SK-N-SH (cell line): Measurements from ENCODE around the gene HS6ST3. TPM values are rescaled to one million over a fixed set of nuclear protein-coding genes. Genes with fewer than 3 reads are reported as not detected.

Experiments
- CTCF ChIA-PET: fragments of 300-600, 350-600 bp; formaldehyde crosslinking; extraction: SDS; loops from one replicate; lab custom pipeline; 2021; lab: Yijun Ruan, JAX
- POLR2A ChIA-PET: fragments of 350-600 bp; sonication (Branson Sonifier 250); formaldehyde crosslinking; extraction: SDS; loops from one replicate; lab custom pipeline; 2020; ENCODE audit warnings: antibody characterized with exemption, inconsistent platforms; lab: Yijun Ruan, JAX
- DNase-seq: peaks from one replicate; pipeline ENCODE4 v3.0.0; 2012
- H2AFZ ChIP-seq: fragments of 200-600 bp; sonication (generic); 2 replicates; pipeline ENCODE4 v1.8.1; 2016; ENCODE audit warnings: antibody characterized with exemption, mild to moderate bottlenecking, low read depth
- H3F3A ChIP-seq: fragments of 200-600 bp; sonication (generic); replicated peaks from 2 replicates; pipeline ENCODE3; 2016; ENCODE audit warnings: antibody characterized with exemption, mild to moderate bottlenecking; ENCODE audit not compliant: insufficient read depth
- H3K27ac ChIP-seq, 2 experiments: fragments of 200-500 bp in 1 of 2; fragments of 200-600 bp in 1 of 2; sonication (Bioruptor generic) in 1 of 2; sonication (generic), shearing (Covaris generic) in 1 of 2; 2 replicates each; pipeline versions ENCODE4 v1.5.1 to v1.6.1; 2014 to 2016; ENCODE audit warnings: low read depth in 2 of 2, inconsistent platforms in 1 of 2, low read length in 1 of 2, mild to moderate bottlenecking in 1 of 2, mixed read lengths in 1 of 2
- H3K27me3 ChIP-seq: fragments of 200-600 bp; sonication (generic), shearing (Covaris generic); 2 replicates; pipeline ENCODE4 v1.6.1; 2016; ENCODE audit warnings: mixed run types; ENCODE audit not compliant: insufficient read depth
- H3K36me3 ChIP-seq, 2 experiments: fragments of 200-500 bp in 1 of 2; fragments of 200-600 bp in 1 of 2; sonication (Bioruptor generic) in 1 of 2; sonication (generic) in 1 of 2; replicated peaks in 1 of 2; 2 replicates each; pipeline versions ENCODE3 to v1.5.1; 2014 to 2016; ENCODE audit warnings: low read length in 1 of 2, mild to moderate bottlenecking in 1 of 2; ENCODE audit not compliant: insufficient read depth in 2 of 2, control insufficient read depth in 1 of 2
- H3K4me1 ChIP-seq, 2 experiments: fragments of 200-500 bp in 1 of 2; fragments of 200-600 bp in 1 of 2; sonication (Bioruptor generic) in 1 of 2; sonication (generic), shearing (Covaris generic) in 1 of 2; 2 replicates each; pipeline versions ENCODE4 v1.5.1 to v1.6.1; 2014 to 2016; ENCODE audit warnings: low read depth in 1 of 2, low read length in 1 of 2, mixed run types in 1 of 2; ENCODE audit not compliant: insufficient read depth in 2 of 2, control insufficient read depth in 1 of 2
- H3K4me2 ChIP-seq: fragments of 200-600 bp; sonication (generic), shearing (Covaris generic); 2 replicates; pipeline ENCODE4 v1.6.1; 2017; ENCODE audit warnings: mixed run types
- H3K4me3 ChIP-seq, 2 experiments: fragments of 200-500 bp in 1 of 2; fragments of 200-600 bp in 1 of 2; sonication (Bioruptor generic) in 1 of 2; sonication (generic), shearing (Covaris generic) in 1 of 2; 2 replicates each; pipeline versions ENCODE4 v1.5.1 to v1.8.1; 2014 to 2016; ENCODE audit warnings: low read depth in 2 of 2, inconsistent platforms in 1 of 2, low read length in 1 of 2, mild to moderate bottlenecking in 1 of 2, mixed read lengths in 1 of 2, moderate library complexity in 1 of 2
- H3K79me2 ChIP-seq: fragments of 200-600 bp; sonication (generic); 2 replicates; pipeline ENCODE4 v1.8.1; 2017; ENCODE audit warnings: mild to moderate bottlenecking; ENCODE audit not compliant: insufficient read depth
- H3K9ac ChIP-seq: fragments of 200-600 bp; sonication (generic); 2 replicates; pipeline ENCODE4 v1.6.1; 2017; ENCODE audit warnings: mixed run types
- H3K9me2 ChIP-seq: fragments of 200-600 bp; sonication (generic); 2 replicates; pipeline ENCODE4 v1.6.1; 2017; ENCODE audit warnings: mixed run types
- H3K9me3 ChIP-seq: fragments of 200-600 bp; sonication (generic); 2 replicates; pipeline ENCODE4 v1.6.1; 2017; ENCODE audit warnings: mixed run types, mild to moderate bottlenecking, moderate library complexity
- H4K20me1 ChIP-seq: fragments of 200-600 bp; sonication (generic); 2 replicates; pipeline ENCODE4 v1.6.1; 2017; ENCODE audit warnings: mild to moderate bottlenecking, mixed run types; ENCODE audit not compliant: insufficient read depth
- CTCF ChIP-seq: fragments of 200-600 bp; sonication (generic); IDR thresholded peaks from 2 replicates; pipeline ENCODE4 v1.6.1; 2017; ENCODE audit warnings: antibody characterized with exemption, mild to moderate bottlenecking, moderate library complexity
- EP300 ChIP-seq, 2 experiments: IDR thresholded peaks; 2 replicates each; pipeline versions ENCODE4 v1.4.0 to v1.6.1; 2012; ENCODE audit warnings: borderline replicate concordance in 1 of 2, low read depth in 1 of 2, low read length in 1 of 2
- FOSL2 ChIP-seq: IDR thresholded peaks from 2 replicates; pipeline ENCODE4 v1.4.0; 2012; ENCODE audit warnings: low read depth, mild to moderate bottlenecking, moderate library complexity, borderline replicate concordance
- FOXM1 ChIP-seq: IDR thresholded peaks from 2 replicates; pipeline ENCODE4 v1.4.0; 2012; ENCODE audit warnings: low read depth, mild to moderate bottlenecking
- GATA2 ChIP-seq: sonication (generic); formaldehyde crosslinking; IDR thresholded peaks from 2 replicates; pipeline ENCODE4 v1.5.0; 2020; ENCODE audit warnings: mild to moderate bottlenecking, missing genetic modification reagents
- JUND ChIP-seq: IDR thresholded peaks from 2 replicates; pipeline ENCODE4 v1.4.0; 2012
- MAX ChIP-seq: IDR thresholded peaks from 2 replicates; pipeline ENCODE4 v1.4.0; 2012; ENCODE audit warnings: low read depth
- MEF2A ChIP-seq: IDR thresholded peaks from 2 replicates; pipeline ENCODE4 v1.4.0; 2012; ENCODE audit warnings: low read depth, borderline replicate concordance
- MXI1 ChIP-seq: IDR thresholded peaks from 2 replicates; pipeline ENCODE4 v1.6.1; 2012; ENCODE audit warnings: mild to moderate bottlenecking, low read depth, low read length, improper control_type of control experiment
- NFIC ChIP-seq: IDR thresholded peaks from 2 replicates; pipeline ENCODE4 v1.4.0; 2012; ENCODE audit warnings: borderline replicate concordance
- NRF1 ChIP-seq: IDR thresholded peaks from 2 replicates; pipeline ENCODE4 v1.6.1; 2012; ENCODE audit warnings: low read depth, mild to moderate bottlenecking, low read length
- PBX3 ChIP-seq: IDR thresholded peaks from 2 replicates; pipeline ENCODE4; 2012
- POLR2AphosphoS5 ChIP-seq: IDR thresholded peaks from 2 replicates; pipeline ENCODE4 v1.6.1; 2012; ENCODE audit warnings: low read depth, low read length
- RCOR1 ChIP-seq: fragments of 150-350 bp; IDR thresholded peaks from 2 replicates; pipeline ENCODE4 v1.6.1; 2017; ENCODE audit warnings: antibody characterized with exemption, low read length
- REST ChIP-seq: IDR thresholded peaks from 2 replicates; pipeline ENCODE4 v1.6.1; 2012; ENCODE audit warnings: mild to moderate bottlenecking, low read depth, low read length, moderate library complexity
- RXRA ChIP-seq: IDR thresholded peaks from 2 replicates; pipeline ENCODE4 v1.4.0; 2012; ENCODE audit warnings: low read depth, mild to moderate bottlenecking, borderline replicate concordance
- TEAD4 ChIP-seq: IDR thresholded peaks from 2 replicates; pipeline ENCODE4 v1.4.0; 2012; ENCODE audit warnings: mild to moderate bottlenecking, borderline replicate concordance; ENCODE audit not compliant: insufficient read depth
- USF2 ChIP-seq: fragments of 150-350 bp; IDR thresholded peaks from 2 replicates; pipeline ENCODE4 v1.6.1; 2017; ENCODE audit warnings: antibody characterized with exemption, low read length, low read depth, borderline replicate concordance
- YY1 ChIP-seq: IDR thresholded peaks from 2 replicates; pipeline ENCODE4 v1.4.0; 2012; ENCODE audit warnings: low read depth, mild to moderate bottlenecking
- WGBS: methylation state at CpG from one replicate; pipeline ENCODE4 v1.1.6; 2017; ENCODE audit warnings: low lambda C conversion rate; 5-methylcytosine and 5-hydroxymethylcytosine counted together
- polyA plus RNA-seq, 3 experiments: library from polyadenylated mRNA; depleted of rRNA; stranded (reverse); fragments of >200 nt; gene quantifications; 2 replicates each; pipeline ENCODE4 v1.2.3, GENCODE V29; 2012

HS6ST3 gene
- polyA plus RNA-seq, 1 of the 3 experiments (the other 2 are of a cell fraction): under 0.01 TPM

DNA sequence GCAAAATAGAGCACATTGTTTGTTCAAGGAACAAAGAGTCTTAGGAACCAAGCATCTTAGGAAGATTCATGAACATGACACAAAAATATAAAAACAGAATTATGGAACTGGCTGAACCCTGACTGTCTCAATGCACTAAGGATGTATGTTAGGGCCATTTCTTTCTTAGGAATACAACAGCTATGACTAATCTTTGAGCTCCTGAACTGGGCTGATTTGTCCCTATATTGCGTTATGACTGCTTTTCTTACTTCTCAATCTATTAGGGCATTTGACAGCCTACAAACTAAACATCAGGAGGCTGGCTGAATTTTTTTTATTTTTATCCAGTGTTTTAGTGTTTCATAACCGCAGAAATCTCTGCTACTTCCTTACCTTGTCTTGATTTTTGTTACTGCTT lies 693.1 kb downstream of the HS6ST3 start:
- Histone ChIP-seq H3K4me3 (no peak overlapping the region), H3F3A (no peaks in the 10 kb centered on the region), H3K9me2 (no peaks in the 10 kb centered on the region), H3K9me3 (no peaks in the 10 kb centered on the region), H3K27ac (no peak overlapping the region), H3K9ac (no peak overlapping the region), H4K20me1 (no peaks in the 10 kb centered on the region), H3K4me1 (no peaks in the 10 kb centered on the region; a peak in 1 of 4 replicates), H3K79me2 (no peaks in the 10 kb centered on the region), H3K36me3 (no peaks in the 10 kb centered on the region), H3K27me3 (no peaks in the 10 kb centered on the region), H2AFZ (no peak overlapping the region), H3K4me2 (no peak overlapping the region)
- WGBS: 65% methylated on average over 2 of the region's 2 CpGs
- POLR2A ChIA-PET: no interaction called here
- CTCF ChIA-PET: interaction anchor here (0.6 to 1.2 kb wide), 2 partner anchors 11 to 646 kb away, joined by 3 read pairs; no protein-coding TSS in a partner anchor
- DNase-seq: no peak
- TF ChIP-seq NRF1 (no peak), MEF2A (no peak), CTCF (no peak), EP300 (IDR thresholded peaks at IDR 0.05; ENCODE audit: borderline replicate concordance in 1 of 2, low read depth in 1 of 2, low read length in 1 of 2) (no peak), FOXM1 (no peak), YY1 (no peak), FOSL2 (no peak), JUND (no peak), NFIC (no peak), USF2 (no peak), TEAD4 (no peak), POLR2AphosphoS5 (no peak), RCOR1 (no peak), REST (no peak), MXI1 (no peak), RXRA (no peak), GATA2 (CRISPR knock-in tag) (no peak), PBX3 (no peak), MAX (no peak)
